ENCODE measurements around the gene TRIM62.

GRCh38 chr1:33182896-33183295 is 1.1 kb upstream of the TRIM62 start:
- TF ChIP-seq EZH2 (IDR thresholded peaks at IDR 0.05; ENCODE audit: borderline replicate concordance, low read depth, low read length, severe bottlenecking) = no peak
- TF ChIP-seq, protein P1, sequence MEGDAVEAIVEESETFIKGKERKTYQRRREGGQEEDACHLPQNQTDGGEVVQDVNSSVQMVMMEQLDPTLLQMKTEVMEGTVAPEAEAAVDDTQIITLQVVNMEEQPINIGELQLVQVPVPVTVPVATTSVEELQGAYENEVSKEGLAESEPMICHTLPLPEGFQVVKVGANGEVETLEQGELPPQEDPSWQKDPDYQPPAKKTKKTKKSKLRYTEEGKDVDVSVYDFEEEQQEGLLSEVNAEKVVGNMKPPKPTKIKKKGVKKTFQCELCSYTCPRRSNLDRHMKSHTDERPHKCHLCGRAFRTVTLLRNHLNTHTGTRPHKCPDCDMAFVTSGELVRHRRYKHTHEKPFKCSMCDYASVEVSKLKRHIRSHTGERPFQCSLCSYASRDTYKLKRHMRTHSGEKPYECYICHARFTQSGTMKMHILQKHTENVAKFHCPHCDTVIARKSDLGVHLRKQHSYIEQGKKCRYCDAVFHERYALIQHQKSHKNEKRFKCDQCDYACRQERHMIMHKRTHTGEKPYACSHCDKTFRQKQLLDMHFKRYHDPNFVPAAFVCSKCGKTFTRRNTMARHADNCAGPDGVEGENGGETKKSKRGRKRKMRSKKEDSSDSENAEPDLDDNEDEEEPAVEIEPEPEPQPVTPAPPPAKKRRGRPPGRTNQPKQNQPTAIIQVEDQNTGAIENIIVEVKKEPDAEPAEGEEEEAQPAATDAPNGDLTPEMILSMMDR (IDR thresholded peaks at IDR 0.05; ENCODE audit: borderline replicate concordance, extremely low read depth, low read length, poor library complexity, severe bottlenecking) = no peak

Data from DND-41 (cell line).